H9 (cell line): Measurements from ENCODE around the gene GPR150. TPM values are rescaled to one million over a fixed set of nuclear protein-coding genes. Genes with fewer than 3 reads are reported as not detected.

Experiments
- DNase-seq: peaks from one replicate; pipeline ENCODE4 v3.0.0-alpha.2; 2017
- H2AFZ ChIP-seq: one replicate; pipeline ENCODE4 v1.6.1; 2013; ENCODE audit warnings: mild to moderate bottlenecking, low read length, control low read depth, moderate library complexity
- H2AK5ac ChIP-seq: 2 replicates; pipeline ENCODE4 v1.6.1; 2013; ENCODE audit warnings: low read length, control low read depth, mixed read lengths; ENCODE audit not compliant: insufficient read length
- H2BK120ac ChIP-seq: one replicate; pipeline ENCODE4 v1.6.1; 2013; ENCODE audit warnings: low read depth, mild to moderate bottlenecking, low read length, control low read depth, inconsistent platforms; ENCODE audit not compliant: poor library complexity, severe bottlenecking
- H2BK12ac ChIP-seq: 2 replicates; pipeline ENCODE4 v1.6.1; 2013; ENCODE audit warnings: low read length, control low read depth, mixed read lengths, low read depth; ENCODE audit not compliant: insufficient read length
- H2BK15ac ChIP-seq: 2 replicates; pipeline ENCODE4 v1.6.1; 2013; ENCODE audit warnings: low read depth, low read length, control low read depth
- H2BK20ac ChIP-seq: one replicate; pipeline ENCODE4 v1.6.1; 2013; ENCODE audit warnings: low read depth, mild to moderate bottlenecking, low read length, control low read depth, inconsistent platforms; ENCODE audit not compliant: poor library complexity, severe bottlenecking
- H2BK5ac ChIP-seq: 2 replicates; pipeline ENCODE4 v1.6.1; 2013; ENCODE audit warnings: low read length, control low read depth, mixed read lengths; ENCODE audit not compliant: insufficient read length
- H3K14ac ChIP-seq: 2 replicates; pipeline ENCODE4 v1.6.1; 2013; ENCODE audit warnings: low read length, control low read depth; ENCODE audit not compliant: insufficient read depth
- H3K18ac ChIP-seq: 2 replicates; pipeline ENCODE4 v1.6.1; 2013; ENCODE audit warnings: low read depth, mild to moderate bottlenecking, mixed read lengths, low read length, control low read depth; ENCODE audit not compliant: insufficient read length
- H3K23ac ChIP-seq: 2 replicates; pipeline ENCODE4 v1.6.1; 2013; ENCODE audit warnings: low read length, control low read depth, mixed read lengths, low read depth; ENCODE audit not compliant: insufficient read length
- H3K23me2 ChIP-seq: 2 replicates; pipeline ENCODE4 v1.6.1; 2013; ENCODE audit warnings: low read depth, mild to moderate bottlenecking, mixed read lengths, low read length, control low read depth; ENCODE audit not compliant: insufficient read length, poor library complexity, severe bottlenecking
- H3K27ac ChIP-seq: 2 replicates; pipeline ENCODE4 v1.5.1; 2013; ENCODE audit warnings: low read length, control low read depth, mixed read lengths, low read depth; ENCODE audit not compliant: insufficient read length
- H3K27me3 ChIP-seq: 2 replicates; pipeline ENCODE4 v1.6.1; 2013; ENCODE audit warnings: low read length, control low read depth, inconsistent platforms; ENCODE audit not compliant: insufficient read depth
- H3K4ac ChIP-seq: 2 replicates; pipeline ENCODE4 v1.6.1; 2013; ENCODE audit warnings: low read depth, mild to moderate bottlenecking, control low read depth, inconsistent platforms, low read length, moderate library complexity
- H3K4me1 ChIP-seq: 2 replicates; pipeline ENCODE4 v1.6.1; 2013; ENCODE audit warnings: low read length, control low read depth, inconsistent platforms; ENCODE audit not compliant: insufficient read depth
- H3K4me2 ChIP-seq: 2 replicates; pipeline ENCODE4 v1.6.1; 2013; ENCODE audit warnings: low read length, control low read depth, mixed read lengths; ENCODE audit not compliant: insufficient read length, insufficient read depth
- H3K56ac ChIP-seq: 2 replicates; pipeline ENCODE4 v1.6.1; 2013; ENCODE audit warnings: low read depth, mild to moderate bottlenecking, mixed read lengths, low read length, control low read depth; ENCODE audit not compliant: insufficient read length
- H3K79me1 ChIP-seq: 2 replicates; pipeline ENCODE4 v1.6.1; 2013; ENCODE audit warnings: low read depth, mild to moderate bottlenecking, moderate library complexity, low read length, control low read depth, inconsistent platforms; ENCODE audit not compliant: insufficient read depth, poor library complexity, severe bottlenecking
- H3K79me2 ChIP-seq: 2 replicates; pipeline ENCODE4 v1.6.1; 2013; ENCODE audit warnings: low read length, control low read depth, inconsistent platforms; ENCODE audit not compliant: insufficient read depth
- H3K9ac ChIP-seq: 2 replicates; pipeline ENCODE4 v1.6.1; 2013; ENCODE audit warnings: low read length, control low read depth, mixed read lengths; ENCODE audit not compliant: insufficient read length; ENCODE audit errors: extremely low read depth
- H3K9me3 ChIP-seq: one replicate; pipeline ENCODE4 v1.6.1; 2013; ENCODE audit warnings: low read depth, low read length, inconsistent platforms; ENCODE audit not compliant: control insufficient read depth
- H3T11ph ChIP-seq: one replicate; pipeline ENCODE4 v1.6.1; 2013; ENCODE audit warnings: mild to moderate bottlenecking, low read length, control low read depth, inconsistent platforms
- H4K20me1 ChIP-seq: one replicate; pipeline ENCODE4 v1.6.1; 2013; ENCODE audit not compliant: control insufficient read depth, insufficient read length, insufficient read depth
- H4K5ac ChIP-seq: 2 replicates; pipeline ENCODE4 v1.6.1; 2013; ENCODE audit warnings: low read depth, mild to moderate bottlenecking, mixed read lengths, low read length, control low read depth; ENCODE audit not compliant: insufficient read length
- H4K8ac ChIP-seq: replicated peaks from 2 replicates; pipeline ENCODE4 v1.6.1; 2013; ENCODE audit warnings: low read length, control low read depth, mixed read lengths, low read depth; ENCODE audit not compliant: insufficient read length
- H4K91ac ChIP-seq: 2 replicates; pipeline ENCODE4 v1.6.1; 2013; ENCODE audit warnings: low read depth, mild to moderate bottlenecking, moderate library complexity, mixed read lengths, low read length, control low read depth; ENCODE audit not compliant: insufficient read length
- H3K27ac Mint-ChIP-seq, 3 experiments: 2 replicates in 2 of 3; 3 replicates in 1 of 3; pipeline ENCODE4 v1.8.0; 2020 to 2021; ENCODE audit warnings: mixed read lengths in 3 of 3, mild to moderate bottlenecking in 1 of 3, moderate library complexity in 1 of 3
- H3K27me3 Mint-ChIP-seq: 2 replicates; pipeline ENCODE4 v1.8.0; 2021; ENCODE audit warnings: low read depth, mild to moderate bottlenecking, moderate library complexity, mixed read lengths
- H3K36me3 Mint-ChIP-seq, 3 experiments: 2 replicates in 2 of 3; 3 replicates in 1 of 3; pipeline ENCODE4 v1.8.0; 2020 to 2021; ENCODE audit warnings: low read depth in 3 of 3, mixed read lengths in 3 of 3; ENCODE audit not compliant: insufficient read depth in 1 of 3
- H3K4me1 Mint-ChIP-seq, 2 experiments: 2 replicates each; pipeline ENCODE4 v1.8.0; 2020; ENCODE audit warnings: mixed read lengths in 2 of 2
- H3K4me3 Mint-ChIP-seq, 2 experiments: 2 replicates in 1 of 2; 3 replicates in 1 of 2; pipeline ENCODE4 v1.8.0; 2020 to 2021; ENCODE audit warnings: mild to moderate bottlenecking in 2 of 2, mixed read lengths in 2 of 2, moderate library complexity in 1 of 2
- H3K9me3 Mint-ChIP-seq, 2 experiments: 2 replicates in 1 of 2; 3 replicates in 1 of 2; pipeline ENCODE4 v1.8.0; 2020; ENCODE audit warnings: mild to moderate bottlenecking in 2 of 2, mixed read lengths in 2 of 2, moderate library complexity in 1 of 2
- CTCF ChIP-seq: fragments of 200-600 bp; sonication (generic); conservative IDR thresholded peaks from 3 replicates; pipeline ENCODE4 v1.8.0; 2021; ENCODE audit warnings: antibody characterized with exemption, mild to moderate bottlenecking
- WGBS: extraction: QIAGEN DNeasy Blood & Tissue Kit; methylation state at CpG from one replicate; pipeline ENCODE4 v1.1.7; 2013; ENCODE audit warnings: missing lambda C conversion rate, low lambda C conversion rate, mixed read lengths; ENCODE audit not compliant: insufficient read length; ENCODE audit errors: extremely low coverage; 5-methylcytosine and 5-hydroxymethylcytosine counted together
- total RNA-seq: library from RNA; stranded (reverse); gene quantifications from 2 replicates; pipeline ENCODE4 v1.2.1, GENCODE V29; 2021

The GPR150 gene
- total RNA-seq, 1 experiment from 2014 or later = not detected

- Histone ChIP-seq H3K27me3 (no peaks in the 10 kb centered on the region), H2BK120ac (no peak overlapping the region), H3K23me2 (no peaks in the 10 kb centered on the region), H3T11ph (no peak overlapping the region), H3K4me1 (no peaks in the 10 kb centered on the region), H4K91ac (no peak overlapping the region), H3K79me1 (no peaks in the 10 kb centered on the region), H2BK5ac (no peak overlapping the region), H3K79me2 (no peaks in the 10 kb centered on the region), H4K8ac (no peak overlapping the region), H3K56ac (no peak overlapping the region), H2AK5ac (no peak overlapping the region), H3K4ac (no peak overlapping the region), H4K5ac (no peak overlapping the region), H2BK15ac (no peak overlapping the region), H3K18ac (no peak overlapping the region), H3K23ac (no peak overlapping the region), H3K14ac (no peak overlapping the region), H2BK20ac (no peak overlapping the region), H3K27ac (no peak overlapping the region), H3K9ac (no peak overlapping the region), H4K20me1 (no peaks in the 10 kb centered on the region), H2BK12ac (no peak overlapping the region), H2AFZ (no peak overlapping the region), H3K4me2 (no peak overlapping the region), H3K9me3 (no peaks in the 10 kb centered on the region)
- H3K27ac Mint-ChIP-seq = no peak overlapping the region
- H3K36me3 Mint-ChIP-seq = no peaks in the 10 kb centered on the region
- H3K4me3 Mint-ChIP-seq = no peak overlapping the region
- WGBS = no CpG with 5 or more reads among the region's 5 CpGs
- DNase-seq = no peak
- H3K4me1 Mint-ChIP-seq = peaks cover 3% of the 10 kb centered on the region in 2 experiments; a peak in 1 of 4 replicates
- no peak for TF ChIP-seq CTCF
- H3K9me3 Mint-ChIP-seq = no peaks in the 10 kb centered on the region
- H3K27me3 Mint-ChIP-seq = peaks cover 4% of the 10 kb centered on the region; the same call in 1 of the 2 replicates
Observed at GRCh38 chr5:95669985-95670384, 50.1 kb downstream of the GPR150 start.
